ENCODE measurements around the gene IGSF22. TPM values are rescaled to one million over a fixed set of nuclear protein-coding genes. Genes with fewer than 3 reads are reported as not detected.

The IGSF22 gene
- total and polyA plus RNA-seq, 9 of the 15 experiments (the other 6 are each of a cell fraction or from before 2014, with no cell fraction given): not detected

- TF ChIP-seq U2AF1 (optimal IDR thresholded peaks at IDR 0.05; ENCODE audit: low read depth, low read length) (no peak), ZNF175 (CRISPR knock-in tag; IDR thresholded peaks at IDR 0.05; ENCODE audit: low read depth) (no peak), VEZF1 (CRISPR knock-in tag; IDR thresholded peaks at IDR 0.05) (peak; percentile 28; the same call in 1 of the 2 replicates), ZFPM2 (CRISPR knock-in tag; IDR thresholded peaks at IDR 0.05) (no peak), MYBL2 (IDR thresholded peaks at IDR 0.05; ENCODE audit: low read depth) (no peak), MYBL2 (CRISPR knock-in tag; IDR thresholded peaks at IDR 0.05; ENCODE audit: borderline replicate concordance) (no peak), ZNF318 (IDR thresholded peaks at IDR 0.05; ENCODE audit: borderline replicate concordance in 1 of 2, low read depth in 1 of 2) (0 out of 4 replicates have a peak, but pooled peaks of 1 of the 2 experiments have one; percentile 51), ATF7 (IDR thresholded peaks at IDR 0.05) (peak; percentile 37; the same call in 1 of the 2 replicates), MNT (conservative IDR thresholded peaks at IDR 0.05) (0 out of 4 replicates have a peak, but pooled peaks of 1 of the 2 experiments have one; percentile 23), ZZZ3 (IDR thresholded peaks at IDR 0.05) (no peak), CBFB (CRISPR knock-in tag; IDR thresholded peaks at IDR 0.05) (peak; percentile 96), MTA1 (IDR thresholded peaks at IDR 0.05; ENCODE audit: borderline replicate concordance) (peak; percentile 65; the same call in 1 of the 2 replicates), STAT5A (IDR thresholded peaks at IDR 0.05; ENCODE audit: borderline replicate concordance, low read length) (peak; percentile 81), FIP1L1 (IDR thresholded peaks at IDR 0.05; ENCODE audit: low read depth, low read length, poor library complexity, severe bottlenecking) (no peak), KDM1A (IDR thresholded peaks at IDR 0.05) (peak; percentile 21 to 67; a peak in 2 of 4 replicates), RAD51 (IDR thresholded peaks at IDR 0.05; ENCODE audit: borderline replicate concordance, low read depth) (no peak)
Measured at GRCh38 chr11:18692941-18693760, 32.8 kb downstream of the IGSF22 start (continued).

All from K562 (cell line).